Daoy (cell line): Measurements from ENCODE around the gene DYRK3. TPM values are rescaled to one million over a fixed set of nuclear protein-coding genes. Genes with fewer than 3 reads are reported as not detected.

ENCODE experiments used
- total RNA-seq: library from RNA; depleted of rRNA; stranded (reverse); fragments of >200 nt; shearing (Covaris generic); gene quantifications from 2 replicates; pipeline ENCODE4 v1.2.3, GENCODE V29; 2014; rRNA removed

DYRK3 gene
- total RNA-seq, 1 experiment from 2014 or later: 16.9 TPM

Other genes starting within 250 kb of the DYRK3 start
- gene IKBKE, start 165.1 kb upstream of the DYRK3 start, total RNA-seq: 12.2 and 14.7 TPM in 2 replicates
- 0.69 and 1.5 TPM in 2 replicates for gene RASSF5, start 128.0 kb upstream of the DYRK3 start, total RNA-seq
- gene EIF2D, start 23.1 kb upstream of the DYRK3 start, total RNA-seq: 25.2 and 27.7 TPM in 2 replicates
- 28.8 and 32.0 TPM in 2 replicates for gene MAPKAPK2, start 49.4 kb downstream of the DYRK3 start, total RNA-seq
- not detected in 2 replicates for gene IL19, start 135.2 kb downstream of the DYRK3 start, total RNA-seq
- gene IL10, start 137.0 kb downstream of the DYRK3 start, total RNA-seq: not detected in 2 replicates
- gene IL20, start 230.1 kb downstream of the DYRK3 start, total RNA-seq: not detected in 2 replicates